Right renal pelvis (tissue), 4 donors: ENCODE measurements around the gene NATD1. TPM values are rescaled to one million over a fixed set of nuclear protein-coding genes. Genes with fewer than 3 reads are reported as not detected.

Source experiments
- DNase-seq, 4 donors: peaks; one replicate each; pipeline ENCODE4 v3.0.0-alpha.2; 2013; ENCODE audit warnings: low read depth in 4 of 4, low spot score in 3 of 4, missing footprints in 1 of 4
- polyA plus RNA-seq, 4 donors: library from polyadenylated mRNA; unstranded; fragments of 120-200 nt; gene quantifications; one replicate each; pipeline ENCODE4 v1.2.1, GENCODE V29; 2013; ENCODE audit not compliant: insufficient read length in 4 of 4

NATD1 gene, protein sequence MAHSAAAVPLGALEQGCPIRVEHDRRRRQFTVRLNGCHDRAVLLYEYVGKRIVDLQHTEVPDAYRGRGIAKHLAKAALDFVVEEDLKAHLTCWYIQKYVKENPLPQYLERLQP
- 10 to 100 TPM; 12.4 to 15.2 (median 13.5) TPM for polyA plus RNA-seq

DNA sequence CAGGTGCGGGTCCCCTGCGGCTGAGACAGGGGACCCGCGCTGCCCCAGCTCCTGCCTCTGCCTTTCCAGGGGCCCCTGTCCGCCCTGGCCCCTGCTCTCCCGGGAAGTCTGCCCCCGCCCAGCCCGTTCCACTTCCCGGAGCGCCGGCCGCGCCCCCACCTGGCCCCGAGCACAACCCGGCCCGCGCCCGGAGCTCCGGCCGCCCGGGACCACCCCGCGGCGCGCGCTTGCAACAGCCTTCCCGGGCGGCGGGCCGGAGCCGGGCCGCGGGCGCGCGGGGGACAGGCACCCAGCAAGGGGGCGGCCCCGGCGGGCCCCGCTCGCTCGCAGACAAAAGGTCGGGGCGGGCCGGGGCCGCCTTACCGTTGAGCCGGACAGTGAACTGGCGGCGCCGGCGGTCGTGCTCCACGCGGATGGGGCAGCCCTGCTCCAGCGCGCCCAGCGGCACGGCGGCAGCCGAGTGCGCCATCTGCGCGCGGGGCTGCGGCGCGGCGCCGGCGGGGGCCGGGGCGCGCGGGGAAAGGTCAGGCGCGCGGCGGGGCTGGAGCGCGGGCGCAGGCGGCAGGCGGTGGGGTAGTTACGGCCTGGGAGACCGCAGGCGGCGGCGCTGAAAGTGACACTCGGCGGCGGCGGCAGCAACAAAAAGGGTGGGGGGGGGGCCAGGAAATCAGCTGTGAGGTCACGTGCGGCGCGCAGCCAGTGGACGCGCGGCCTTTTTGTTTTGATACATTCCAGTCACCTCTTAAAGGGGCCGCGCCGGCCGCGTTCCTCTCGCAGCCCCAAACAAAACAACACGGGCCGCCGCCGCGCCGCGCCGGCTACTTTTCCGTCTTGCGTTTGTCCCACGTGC, at the start of gene NATD1:
TSS of gene NATD1 (minus strand) at position 615 of the 850 bp plus-strand sequence. CDS start at position 469, 146 bp downstream.
- peak; percentile 66 to 77 (median 73) for DNase-seq

DNA sequence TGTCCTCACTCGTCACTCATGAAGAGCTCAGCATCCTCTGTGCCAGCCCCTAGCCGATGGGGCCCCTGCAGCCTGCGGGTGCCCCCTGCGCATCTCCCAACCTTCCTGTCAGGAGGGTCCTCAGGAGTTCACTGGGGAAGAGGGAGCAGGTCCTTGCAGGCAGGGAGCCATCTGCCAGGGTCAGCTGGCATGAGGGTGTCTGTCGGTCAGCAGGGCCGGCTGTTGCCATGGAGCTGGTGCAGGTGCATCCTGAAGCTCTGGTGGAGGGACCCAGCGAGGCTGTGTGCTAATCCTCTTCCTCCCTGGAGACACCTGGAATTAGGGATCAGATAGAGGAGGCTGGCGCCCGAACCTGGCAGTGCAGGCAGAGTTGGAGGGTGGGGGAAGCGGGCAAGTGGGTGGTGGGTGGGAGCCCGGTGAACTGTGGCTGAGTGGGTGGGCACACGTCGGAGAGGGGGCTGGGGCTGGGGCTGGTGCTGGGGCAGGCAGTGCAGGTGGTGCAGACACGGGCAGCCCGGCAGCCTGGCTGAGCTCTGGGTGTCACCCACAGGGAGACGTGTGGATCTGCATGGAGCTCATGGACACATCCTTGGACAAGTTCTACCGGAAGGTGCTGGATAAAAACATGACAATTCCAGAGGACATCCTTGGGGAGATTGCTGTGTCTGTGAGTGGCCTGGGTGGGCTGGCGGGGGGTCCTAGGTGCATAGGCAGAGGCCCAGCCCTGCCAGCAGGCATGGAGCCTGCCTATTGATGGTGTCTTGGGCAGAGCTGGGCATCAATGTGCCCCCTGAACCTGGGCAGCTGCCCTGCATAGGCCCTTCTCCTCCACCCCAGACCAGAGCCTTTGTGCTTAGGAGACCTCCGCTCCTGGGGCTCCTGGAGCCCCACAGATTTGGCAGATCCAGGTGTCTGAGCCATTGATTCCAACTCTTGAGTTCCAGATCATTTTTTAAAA, 48.7 kb upstream of the NATD1 start:
- DNase-seq: no peak

DNA sequence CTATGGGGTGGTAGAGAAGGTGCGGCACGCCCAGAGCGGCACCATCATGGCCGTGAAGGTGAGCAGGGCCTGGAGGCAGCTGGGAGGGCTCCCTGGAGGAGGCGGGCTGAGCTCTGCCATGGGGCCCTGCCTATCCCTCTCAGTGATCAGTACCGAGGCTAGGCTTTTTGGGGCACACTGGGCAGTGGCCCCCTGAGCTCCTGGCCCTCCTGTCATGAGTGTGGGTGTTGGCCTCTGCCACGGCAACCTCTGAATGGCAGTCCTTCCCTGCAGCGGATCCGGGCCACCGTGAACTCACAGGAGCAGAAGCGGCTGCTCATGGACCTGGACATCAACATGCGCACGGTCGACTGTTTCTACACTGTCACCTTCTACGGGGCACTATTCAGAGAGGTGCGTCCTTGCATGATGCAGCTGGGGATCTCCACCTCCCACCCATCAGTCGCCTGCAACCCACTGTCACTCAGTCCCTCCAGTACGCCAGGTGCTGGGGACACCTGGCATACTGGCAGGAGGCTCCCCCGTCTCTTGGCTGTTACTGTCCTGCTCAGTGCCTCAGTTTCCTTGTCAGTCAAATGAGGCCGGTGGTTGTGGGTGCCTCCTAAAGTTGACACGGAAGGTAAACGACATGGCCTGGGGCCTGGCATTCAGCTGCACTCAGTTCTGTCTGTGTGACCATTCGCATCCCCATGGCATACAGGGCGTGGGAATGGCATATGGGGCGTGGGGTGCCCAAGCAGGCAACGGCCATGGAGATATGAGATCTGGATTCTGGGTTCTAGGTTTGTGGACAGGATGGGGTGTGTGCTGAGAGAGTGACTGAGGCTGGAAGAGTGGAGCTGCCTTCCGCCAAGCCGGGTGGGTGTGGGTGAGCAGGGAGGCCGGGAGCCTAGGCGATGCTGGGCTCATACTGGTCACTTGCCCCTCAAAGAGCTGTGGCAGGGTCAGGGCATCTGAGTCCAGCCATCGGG, 47.7 kb upstream of the NATD1 start:
- DNase-seq: no peak

DNA sequence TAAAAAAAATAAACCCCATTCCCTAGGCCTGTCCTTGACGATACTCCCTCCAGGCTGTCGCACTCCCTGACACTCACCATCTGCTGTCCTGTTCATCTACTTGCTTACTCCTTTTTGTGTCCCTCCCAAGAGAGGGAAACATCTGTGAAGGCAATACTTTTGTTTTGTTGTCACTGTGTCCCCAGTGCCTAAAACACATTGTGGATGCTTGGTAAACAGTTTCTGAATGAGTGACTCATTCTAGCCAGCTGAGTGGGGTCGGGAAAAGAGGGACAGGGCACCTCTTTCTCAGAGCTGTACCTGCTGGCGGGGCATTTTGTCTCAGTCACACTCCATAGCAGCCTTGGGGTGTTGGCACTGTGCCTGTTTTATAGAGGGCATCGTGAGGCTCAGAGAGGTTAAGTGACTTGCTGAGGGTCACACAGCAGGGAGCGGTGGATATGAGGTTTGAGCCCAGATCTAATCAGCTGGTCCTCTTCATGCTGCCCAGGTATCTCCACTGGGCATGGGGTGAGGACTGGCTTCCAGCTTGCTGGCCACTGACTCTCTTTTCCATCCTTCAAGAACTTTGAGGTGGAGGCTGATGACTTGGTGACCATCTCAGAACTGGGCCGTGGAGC, 46.9 kb upstream of the NATD1 start:
- no peak for DNase-seq

DNA sequence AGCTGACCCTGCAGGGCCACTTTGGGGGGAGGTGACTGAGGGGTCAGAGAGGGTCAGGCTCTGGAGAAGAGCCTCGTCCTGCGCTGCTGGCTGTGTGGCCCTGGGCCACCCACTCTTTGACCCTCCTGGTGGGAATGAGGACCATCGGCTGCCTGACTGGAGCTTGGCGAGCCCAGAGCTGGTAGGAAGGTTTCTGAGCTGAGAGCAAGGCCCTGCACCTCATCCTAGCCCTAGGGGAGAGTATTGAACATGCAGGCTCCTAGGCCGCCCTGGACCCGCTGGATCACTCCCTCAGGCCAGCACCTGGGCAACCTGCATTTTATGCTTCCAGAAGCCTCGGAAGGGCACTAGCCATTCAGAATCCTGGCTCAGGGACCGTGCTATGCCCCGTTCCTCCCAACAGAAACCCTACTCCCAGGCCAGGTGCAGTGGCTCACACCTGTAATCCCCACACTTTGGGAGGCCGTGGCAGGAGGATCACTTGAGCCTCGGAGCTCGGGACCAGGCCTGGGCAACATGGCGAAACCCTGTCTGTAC, 45.8 kb upstream of the NATD1 start:
- no peak for DNase-seq

DNA sequence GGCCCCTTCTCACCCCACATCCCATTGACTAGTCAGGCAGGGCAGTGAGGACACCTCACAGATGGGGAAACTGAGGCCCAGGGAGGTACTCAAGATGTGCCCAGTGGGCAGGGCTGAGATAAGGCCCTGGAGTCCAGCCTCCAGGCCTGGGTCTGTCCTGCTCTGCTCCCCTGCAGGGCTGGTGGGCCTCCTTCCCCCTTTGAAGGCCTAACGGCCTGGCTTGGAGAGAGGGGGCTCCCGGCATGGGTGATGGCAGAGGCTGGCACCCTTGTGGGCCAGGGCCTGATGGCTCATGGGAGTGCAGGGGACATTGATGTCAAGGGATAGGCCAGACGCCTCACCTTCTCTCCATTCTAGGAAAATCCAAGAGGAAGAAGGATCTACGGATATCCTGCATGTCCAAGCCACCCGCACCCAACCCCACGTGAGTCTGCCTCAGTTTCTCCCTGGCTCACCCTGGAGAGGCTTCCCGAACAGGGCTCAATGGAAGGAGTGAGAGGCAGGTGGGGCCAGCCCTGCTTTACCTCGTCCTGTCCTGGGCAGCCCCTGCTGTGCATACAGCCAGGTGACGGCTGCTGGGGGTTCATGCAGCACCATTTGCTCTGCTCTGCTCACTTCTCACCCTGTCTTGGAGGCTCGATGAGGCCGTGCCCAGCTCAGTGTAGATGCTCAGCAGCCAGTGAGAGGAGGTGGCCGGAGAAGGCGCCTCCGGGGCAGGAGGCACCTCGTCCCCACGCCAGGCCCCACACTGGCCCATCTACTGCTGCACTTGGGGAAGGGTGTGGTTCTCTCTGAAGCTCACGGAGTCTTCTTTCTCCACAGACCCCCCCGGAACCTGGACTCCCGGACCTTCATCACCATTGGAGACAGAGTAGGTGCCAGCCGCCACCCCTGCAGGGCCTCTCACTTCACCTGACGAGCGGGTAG, 45.1 kb upstream of the NATD1 start:
- no peak for DNase-seq

DNA sequence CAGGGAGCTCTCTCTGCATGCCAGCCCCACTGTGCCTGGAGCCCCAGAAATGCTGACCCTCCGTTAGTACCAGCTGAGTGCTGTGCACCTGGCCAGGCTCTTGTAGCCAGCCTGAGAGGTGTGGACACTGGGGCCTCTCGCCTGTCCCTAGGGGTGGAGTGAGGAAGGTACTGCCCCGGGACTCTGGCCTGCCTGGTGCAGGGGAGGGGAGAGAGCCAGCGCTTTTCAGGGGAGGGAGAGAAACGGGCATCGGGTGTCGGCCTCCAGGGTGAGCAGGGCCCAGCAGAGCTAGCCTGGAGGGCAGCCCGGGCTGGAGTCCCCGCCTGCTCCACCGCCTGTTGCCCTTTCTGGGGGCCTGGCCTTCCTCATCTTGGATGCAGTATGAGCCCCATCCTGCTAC, 44.4 kb upstream of the NATD1 start:
- no peak for DNase-seq

DNA sequence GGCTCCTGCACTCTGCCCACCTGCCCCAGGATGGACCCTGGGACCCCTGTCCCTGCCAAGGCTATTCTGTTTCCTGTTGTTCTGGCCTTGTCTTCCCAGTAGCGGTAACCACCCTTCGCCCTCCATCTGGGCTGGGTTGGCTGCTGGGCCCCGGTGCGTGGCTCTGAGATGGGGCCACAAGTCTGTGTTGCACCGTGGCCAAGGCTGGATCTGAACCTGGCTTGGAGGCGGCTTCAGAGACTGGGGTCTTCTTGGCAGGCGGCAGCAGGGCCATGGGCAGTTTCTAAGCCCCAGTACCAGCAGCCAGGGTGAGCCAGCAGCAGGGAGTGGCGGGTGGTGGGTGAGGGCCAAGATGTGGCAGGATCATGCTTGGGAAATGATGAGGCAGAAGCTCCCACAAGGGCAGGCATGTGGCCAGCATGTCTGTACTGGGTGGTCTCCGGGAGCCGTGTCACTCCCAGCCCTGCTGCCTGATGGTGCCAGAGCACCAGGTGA, 43.9 kb upstream of the NATD1 start:
- DNase-seq: no peak

DNA sequence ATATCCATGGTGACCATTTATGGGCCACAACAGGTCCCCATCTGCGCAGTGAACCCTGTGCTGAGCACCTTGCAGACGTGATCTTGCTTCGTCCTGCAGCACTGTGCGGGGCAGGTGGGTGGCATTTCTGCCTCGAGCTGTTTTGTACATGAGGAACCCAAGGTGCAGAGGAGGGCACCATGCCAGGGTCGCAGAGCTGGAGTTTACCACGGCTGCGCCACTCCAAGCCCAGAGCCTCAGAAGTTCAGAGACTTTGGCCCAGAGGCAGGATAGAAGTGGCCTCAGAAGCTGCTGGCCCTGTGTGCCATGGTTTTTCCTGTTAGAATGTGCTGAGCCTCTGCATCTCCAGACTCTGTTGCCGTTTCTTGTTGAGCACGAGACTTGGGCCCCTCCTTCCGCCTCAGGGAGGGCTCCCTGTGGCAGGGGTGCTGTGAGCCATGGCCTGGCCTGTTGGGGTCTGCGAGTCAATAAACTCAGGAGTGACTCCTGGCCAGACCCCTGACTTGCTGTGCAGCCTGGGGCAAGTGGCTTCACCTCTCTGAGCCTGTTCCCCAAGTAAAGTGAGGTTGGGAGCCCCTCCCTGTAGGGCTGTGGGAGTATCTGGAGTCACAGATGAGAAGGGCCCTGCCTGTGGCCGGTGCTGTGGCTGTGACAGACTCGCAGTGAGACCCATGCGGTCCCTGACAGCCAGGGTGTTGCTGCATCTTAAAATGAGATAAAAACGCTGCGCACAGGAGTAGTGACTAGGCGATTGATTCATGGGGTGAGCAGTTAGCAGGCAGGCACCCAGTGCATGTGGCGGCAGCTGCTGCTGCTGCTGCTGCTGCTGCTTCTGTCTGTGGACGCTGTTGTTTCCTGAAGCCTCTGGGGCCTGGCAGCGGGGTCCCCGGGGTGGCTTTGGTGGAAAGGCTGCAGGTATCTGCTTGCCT, 43.2 kb upstream of the NATD1 start:
- no peak for DNase-seq

DNA sequence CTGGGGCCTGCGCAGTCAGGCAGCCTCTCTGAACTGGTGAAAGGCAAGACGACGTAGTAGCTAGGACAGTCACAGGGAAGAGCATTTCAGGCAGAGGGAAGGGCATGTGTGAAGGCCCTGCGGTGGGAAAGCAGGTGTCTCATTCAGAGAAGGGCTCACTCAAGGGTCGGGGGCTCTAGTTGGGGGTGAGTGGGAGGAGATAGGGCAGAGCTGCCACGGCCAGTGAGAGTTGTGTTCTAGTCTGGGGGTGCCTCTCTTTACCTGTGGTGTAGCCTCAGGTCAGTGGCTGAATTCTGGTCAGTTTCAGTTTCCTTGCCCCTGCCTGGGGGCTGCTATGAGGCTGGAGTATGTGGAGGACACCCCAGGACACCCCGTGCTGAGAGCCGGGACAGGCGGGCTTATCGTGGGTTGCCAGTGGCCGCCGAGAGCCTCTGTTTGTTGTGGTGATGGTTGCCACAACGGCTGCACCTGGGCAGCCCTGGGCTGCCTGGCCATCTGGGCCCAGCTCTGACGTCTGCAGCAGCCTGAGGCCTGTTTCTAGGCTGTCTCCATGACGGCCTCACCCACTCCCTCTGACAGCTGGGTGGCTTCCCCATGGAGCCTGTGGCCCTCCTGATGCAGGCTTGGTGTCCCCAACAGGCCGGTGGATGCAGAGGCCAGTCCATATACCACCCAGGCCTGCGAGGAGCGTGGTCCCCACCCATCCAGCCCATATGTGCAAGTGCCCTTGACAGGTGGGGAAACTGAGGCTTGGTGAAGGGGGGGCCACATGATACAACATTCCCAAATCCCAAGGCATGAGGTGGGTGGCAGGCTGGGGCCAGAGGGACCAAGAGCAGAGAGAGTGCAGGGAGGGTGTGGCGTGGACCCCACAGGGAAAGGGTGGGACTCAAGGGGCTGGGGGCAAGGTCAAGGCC, 42.1 kb upstream of the NATD1 start:
- DNase-seq: no peak

DNA sequence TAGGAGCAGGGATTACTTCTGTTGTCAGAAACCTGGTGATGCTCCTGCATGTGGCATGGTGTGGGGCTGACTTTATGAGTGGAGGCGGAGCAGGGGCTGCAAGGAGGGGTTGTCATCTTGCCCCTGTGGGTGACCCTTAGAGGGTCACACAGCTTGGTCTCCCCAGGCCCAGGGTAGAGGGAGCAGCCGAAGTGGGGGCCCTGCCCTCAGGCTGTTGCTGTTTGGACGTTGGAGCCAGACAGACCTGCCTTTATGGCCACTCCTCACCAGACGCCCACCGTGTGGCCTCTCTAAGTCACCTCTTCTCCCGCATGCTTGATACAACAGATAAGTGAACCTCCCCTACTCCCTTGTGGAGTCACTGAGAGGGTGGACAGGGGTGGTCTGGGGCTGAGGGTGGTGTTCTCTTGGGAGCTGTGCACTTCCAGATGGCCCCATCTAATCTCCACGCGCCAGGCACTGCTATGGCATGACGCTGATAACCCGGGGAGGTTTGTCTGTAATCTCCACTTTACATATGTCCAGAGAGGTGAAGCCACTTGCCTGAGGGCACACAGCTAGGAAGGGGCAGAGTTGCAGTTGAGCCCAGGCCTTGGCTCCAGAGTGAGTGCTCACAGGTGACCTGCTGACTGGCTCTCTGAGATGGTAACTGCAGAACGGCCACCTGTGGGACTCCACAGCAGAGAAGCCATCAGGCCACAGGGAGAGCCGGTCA, 41.3 kb upstream of the NATD1 start:
- DNase-seq: no peak

DNA sequence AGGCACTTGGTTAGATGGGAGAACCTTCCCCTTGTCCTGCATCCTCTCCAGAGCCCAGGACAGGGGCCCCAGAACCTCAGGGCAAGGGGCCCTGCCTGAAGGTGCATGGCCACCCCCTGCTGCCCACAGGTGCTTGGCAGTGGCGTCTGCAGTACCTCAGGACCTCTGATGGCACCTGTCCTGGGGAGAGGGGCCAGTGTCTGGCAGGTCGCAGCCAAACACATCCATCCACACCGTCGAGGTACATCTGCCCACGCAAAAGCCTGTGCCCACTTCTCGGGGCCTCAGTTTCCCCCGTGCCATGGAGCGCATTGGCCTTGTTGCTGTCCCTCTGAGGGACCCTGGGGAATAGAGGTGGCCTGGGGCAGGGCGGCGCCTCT, 40.6 kb upstream of the NATD1 start:
- no peak for DNase-seq

DNA sequence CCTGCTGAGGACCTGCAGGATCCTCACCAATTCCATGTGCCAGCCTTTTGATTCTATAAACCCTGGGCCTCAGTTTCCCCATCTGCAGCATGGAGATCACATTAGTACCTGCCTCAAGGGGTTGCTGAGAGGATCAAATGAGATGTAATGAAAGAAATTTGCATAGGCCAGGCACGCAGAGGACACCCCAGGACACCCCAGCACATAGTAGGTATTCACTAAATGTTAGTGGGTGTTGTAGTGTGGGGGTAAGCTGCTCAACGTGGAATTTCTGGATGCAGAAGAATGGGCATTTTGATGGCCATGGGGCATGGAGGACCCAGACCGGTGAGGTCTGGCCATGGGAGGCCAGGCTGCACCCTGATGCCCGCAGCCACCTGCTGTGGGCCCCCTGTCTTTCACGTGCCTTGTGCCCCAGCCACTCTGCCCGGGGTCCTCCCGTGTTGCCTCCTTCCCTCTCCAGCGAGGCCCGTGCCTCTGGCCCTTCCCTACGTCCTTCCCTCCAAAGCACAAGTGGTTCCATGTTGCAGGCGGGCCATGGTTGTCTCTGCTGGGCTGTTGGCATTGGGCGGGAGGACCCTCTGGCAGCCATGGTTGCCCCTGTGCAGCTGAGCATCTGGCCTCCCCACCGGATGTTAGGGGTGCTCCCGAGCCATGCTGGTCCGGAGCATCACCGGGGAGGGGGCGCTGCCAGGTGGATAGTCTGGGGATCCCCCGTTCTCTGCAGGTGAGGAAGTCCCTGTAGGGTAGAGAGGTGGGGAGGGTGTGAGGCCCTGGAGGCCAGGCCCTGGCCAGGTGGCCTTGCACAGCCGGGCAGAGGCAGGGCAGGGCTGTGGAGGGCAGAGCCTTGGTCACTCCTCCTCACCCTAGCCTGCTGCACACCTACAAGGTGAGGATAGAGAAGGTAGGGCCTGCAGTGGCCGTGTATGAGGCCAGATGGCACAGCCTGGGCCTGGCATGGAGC, 39.9 kb upstream of the NATD1 start:
- no peak for DNase-seq

DNA sequence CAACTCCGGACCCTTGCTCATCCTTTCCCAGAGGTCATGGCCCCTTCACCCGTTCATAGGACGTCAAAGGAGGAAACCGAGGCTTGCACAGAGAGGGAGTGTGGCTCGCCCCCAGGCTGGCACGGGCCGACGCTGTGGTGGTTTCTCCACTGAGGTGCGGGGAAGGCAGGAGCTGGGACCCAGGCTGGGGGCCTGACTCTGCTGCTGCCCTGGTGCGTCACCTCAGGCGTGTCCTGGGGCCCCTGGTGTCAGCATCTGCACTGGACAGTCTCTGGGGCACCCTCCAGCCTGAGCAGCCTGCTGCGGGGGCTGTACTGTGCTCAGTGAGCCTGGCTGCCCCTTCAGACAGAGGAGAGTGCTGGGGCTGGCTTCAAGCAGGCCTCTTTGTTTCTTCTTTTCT, 38.7 kb upstream of the NATD1 start:
- no peak for DNase-seq
